ENCODE data around the gene PES1.
"Not testable (repeated sequence)": the region's sequence is repeated elsewhere in the genome, so short reads cannot be mapped to it uniquely, and the experiment has no call there.

The PES1 gene

GRCh38 chr22:30574095-30574981, 17.4 kb downstream of the PES1 start, which contains the start of gene GAL3ST1:
TSS of gene GAL3ST1 (minus strand) at chr22:30574665. CDS start at chr22:30557392, 17,273 bp downstream.
- DNase-seq, result no peak

- DNase-seq, result no peak
Observed at GRCh38 chr22:30573594-30574094, 18.1 kb downstream of the PES1 start.

GRCh38 chr22:30572840-30573593, 18.7 kb downstream of the PES1 start:
- no peak for DNase-seq

- no peak for DNase-seq
Observed at GRCh38 chr22:30572210-30572609, 19.5 kb downstream of the PES1 start.

GRCh38 chr22:30569674-30570202, 22.0 kb downstream of the PES1 start:
- DNase-seq, result no peak

- DNase-seq, result no peak
Observed at GRCh38 chr22:30568137-30568805, 23.4 kb downstream of the PES1 start.

- DNase-seq, result not testable (repeated sequence)
Observed at GRCh38 chr22:30567277-30567676, 24.4 kb downstream of the PES1 start.

GRCh38 chr22:30566125-30566524, 25.6 kb downstream of the PES1 start:
- DNase-seq, result no peak

GRCh38 chr22:30565341-30565740, 26.4 kb downstream of the PES1 start:
- DNase-seq, result no peak

- DNase-seq, result no peak
Observed at GRCh38 chr22:30564761-30565119, 27.0 kb downstream of the PES1 start.

- DNase-seq, result no peak
Observed at GRCh38 chr22:30564045-30564760, 27.5 kb downstream of the PES1 start.

- DNase-seq, result no peak
Observed at GRCh38 chr22:30562366-30562765, 29.3 kb downstream of the PES1 start.

GRCh38 chr22:30561402-30562189, 30.1 kb downstream of the PES1 start:
- no peak for DNase-seq

GRCh38 chr22:30560643-30561202, 31.0 kb downstream of the PES1 start:
- not testable (repeated sequence) for DNase-seq

GRCh38 chr22:30559889-30560288, 31.8 kb downstream of the PES1 start:
- DNase-seq, result no peak

GRCh38 chr22:30557243-30557642, 34.5 kb downstream of the PES1 start:
- no peak for DNase-seq

GRCh38 chr22:30556388-30556787, 35.3 kb downstream of the PES1 start:
- DNase-seq, result no peak

GRCh38 chr22:30555282-30556210, 36.2 kb downstream of the PES1 start:
- DNase-seq, result no peak

- DNase-seq, result no peak
Observed at GRCh38 chr22:30553971-30554370, 37.7 kb downstream of the PES1 start.

- DNase-seq, result no peak
Observed at GRCh38 chr22:30552719-30553118, 39.0 kb downstream of the PES1 start.

All from CD4-positive, alpha-beta T cell treated with Interleukin-17A for 1 hour (primary cell).